Testis (tissue), 3 donors: ENCODE results near the gene HACD1. TPM values are rescaled to one million over a fixed set of nuclear protein-coding genes. Genes with fewer than 3 reads are reported as not detected.

ENCODE experiments used
- DNase-seq: peaks from one replicate; pipeline ENCODE4 v3.0.0-alpha.2; 2019
- H3K27ac ChIP-seq, 2 donors: fragments of 200-600 bp; sonication (generic); one replicate each; pipeline ENCODE4 v1.5.1; 2019
- H3K27me3 ChIP-seq: fragments of 200-600 bp; sonication (generic); one replicate; pipeline ENCODE4 v1.5.1; 2019
- H3K36me3 ChIP-seq: fragments of 200-600 bp; sonication (generic); one replicate; pipeline ENCODE4 v1.5.1; 2017; ENCODE audit warnings: low read depth; ENCODE audit errors: missing control alignments
- H3K4me1 ChIP-seq: fragments of 200-600 bp; sonication (generic); one replicate; pipeline ENCODE4 v1.5.1; 2019
- H3K4me3 ChIP-seq, 2 donors: fragments of 200-600 bp; sonication (generic); one replicate each; pipeline ENCODE4 v1.5.1; 2017 to 2019
- H3K9me3 ChIP-seq: fragments of 200-600 bp; sonication (generic); one replicate; pipeline ENCODE4 v1.5.1; 2017
- POLR2A ChIP-seq: fragments of 450-650 bp; IDR thresholded peaks from one replicate; pipeline ENCODE4 v1.6.1; 2017; ENCODE audit warnings: antibody characterized with exemption, mild to moderate bottlenecking, moderate library complexity
- WGBS, 2 donors: methylation state at CpG; one replicate each; pipeline ENCODE4 v1.1.5; 2018; 5-methylcytosine and 5-hydroxymethylcytosine counted together
- intact Hi-C: fragments of 100-400 bp; cut with DNase I; formaldehyde crosslinking; loops from one replicate; pipeline ENCODE4 v1.15.1; 2023; ENCODE audit warnings: low total_unique reads
- polyA plus RNA-seq: library from polyadenylated mRNA; stranded (reverse); fragments of 350-450 nt; fragmentation: Illumina TruSeq; extraction: RNeasy Lipid Tissue Mini Kit (QIAGEN cat#74804); gene quantifications from one replicate; pipeline ENCODE4 v1.2.3, GENCODE V29; 2014; ENCODE audit warnings: low read depth, low replicate concordance; ENCODE audit not compliant: insufficient read depth
- total RNA-seq, 2 donors: library from RNA; depleted of rRNA; stranded (reverse); fragments of >200 nt; gene quantifications; one replicate each; pipeline ENCODE4 v1.2.3, GENCODE V29; 2016
- TF ChIP-seq, protein P1 (sequence below), 3 experiments: fragments of 450-650 bp in 2 of 3; fragments of 200-600 bp in 1 of 3; sonication (generic) in 1 of 3; IDR thresholded peaks; one replicate each; pipeline ENCODE4 v1.5.1; 2016 to 2019; ENCODE audit warnings: antibody characterized with exemption in 3 of 3, mild to moderate bottlenecking in 2 of 3, moderate library complexity in 1 of 3

HACD1 gene
- total and polyA plus RNA-seq, 3 donors from 2014 or later = 14.0 to 28.5 (median 16.2) TPM

DNA sequence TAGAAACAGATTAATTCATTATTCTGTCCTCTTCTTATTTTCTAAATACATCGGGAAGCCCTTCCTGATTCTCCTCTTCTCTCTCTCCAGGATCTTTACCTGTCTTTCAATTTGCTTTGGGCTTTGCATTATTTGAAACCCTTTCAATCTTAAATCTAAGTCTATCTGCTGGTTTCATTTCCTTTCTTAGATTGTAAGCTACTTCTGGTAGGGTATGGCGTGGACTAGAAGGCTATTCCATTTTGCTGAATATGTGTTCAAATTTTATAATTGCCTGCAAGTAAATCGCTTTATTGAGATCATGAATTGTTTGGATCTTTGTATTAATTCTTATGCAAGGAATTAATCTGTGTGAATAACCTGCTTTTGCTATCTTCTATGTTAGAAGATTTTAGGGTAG is 37.8 kb upstream of the HACD1 start:
- DNase-seq = no peak
- H3K27ac ChIP-seq = no peak overlapping the region
- no peaks in the 10 kb centered on the region for H3K36me3 ChIP-seq
- H3K27me3 ChIP-seq = no peaks in the 10 kb centered on the region
- intact Hi-C loops = no loop called here
- H3K4me3 ChIP-seq = no peak overlapping the region
- TF ChIP-seq, protein P1, sequence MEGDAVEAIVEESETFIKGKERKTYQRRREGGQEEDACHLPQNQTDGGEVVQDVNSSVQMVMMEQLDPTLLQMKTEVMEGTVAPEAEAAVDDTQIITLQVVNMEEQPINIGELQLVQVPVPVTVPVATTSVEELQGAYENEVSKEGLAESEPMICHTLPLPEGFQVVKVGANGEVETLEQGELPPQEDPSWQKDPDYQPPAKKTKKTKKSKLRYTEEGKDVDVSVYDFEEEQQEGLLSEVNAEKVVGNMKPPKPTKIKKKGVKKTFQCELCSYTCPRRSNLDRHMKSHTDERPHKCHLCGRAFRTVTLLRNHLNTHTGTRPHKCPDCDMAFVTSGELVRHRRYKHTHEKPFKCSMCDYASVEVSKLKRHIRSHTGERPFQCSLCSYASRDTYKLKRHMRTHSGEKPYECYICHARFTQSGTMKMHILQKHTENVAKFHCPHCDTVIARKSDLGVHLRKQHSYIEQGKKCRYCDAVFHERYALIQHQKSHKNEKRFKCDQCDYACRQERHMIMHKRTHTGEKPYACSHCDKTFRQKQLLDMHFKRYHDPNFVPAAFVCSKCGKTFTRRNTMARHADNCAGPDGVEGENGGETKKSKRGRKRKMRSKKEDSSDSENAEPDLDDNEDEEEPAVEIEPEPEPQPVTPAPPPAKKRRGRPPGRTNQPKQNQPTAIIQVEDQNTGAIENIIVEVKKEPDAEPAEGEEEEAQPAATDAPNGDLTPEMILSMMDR (IDR thresholded peaks at IDR 0.05) = no peak
- no peak for TF ChIP-seq POLR2A
- H3K4me1 ChIP-seq = no peaks in the 10 kb centered on the region
- no peaks in the 10 kb centered on the region for H3K9me3 ChIP-seq
- WGBS, 2 donors = 92 to 96% methylated on average over 3 of the region's 3 CpGs

DNA sequence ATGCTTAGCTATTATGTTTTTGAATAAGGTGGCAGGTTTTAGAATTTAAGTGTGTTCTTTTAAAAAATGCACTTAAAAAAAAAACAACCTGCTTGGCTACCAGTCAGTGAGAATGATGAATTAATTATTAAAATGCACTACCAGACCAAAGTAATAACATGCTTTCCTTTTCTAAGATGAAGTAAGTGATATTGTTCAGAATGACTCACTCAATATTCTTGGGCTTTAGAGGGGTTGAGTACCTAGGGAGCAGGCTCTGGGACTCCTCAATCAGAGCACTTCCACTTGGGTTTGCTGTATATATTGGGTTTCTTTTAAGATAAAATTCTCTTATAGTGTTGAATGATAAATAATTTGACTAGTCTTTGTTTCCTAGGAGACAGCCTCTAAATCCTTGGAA is 35.4 kb upstream of the HACD1 start:
- no peak for DNase-seq
- TF ChIP-seq POLR2A = no peak
- TF ChIP-seq, protein P1 (IDR thresholded peaks at IDR 0.05) = no peak
- Histone ChIP-seq H3K4me1 (no peaks in the 10 kb centered on the region), H3K27ac (no peak overlapping the region), H3K4me3 (no peak overlapping the region), H3K9me3 (no peaks in the 10 kb centered on the region), H3K27me3 (no peaks in the 10 kb centered on the region), H3K36me3 (no peaks in the 10 kb centered on the region)
- intact Hi-C loops = no loop called here

DNA sequence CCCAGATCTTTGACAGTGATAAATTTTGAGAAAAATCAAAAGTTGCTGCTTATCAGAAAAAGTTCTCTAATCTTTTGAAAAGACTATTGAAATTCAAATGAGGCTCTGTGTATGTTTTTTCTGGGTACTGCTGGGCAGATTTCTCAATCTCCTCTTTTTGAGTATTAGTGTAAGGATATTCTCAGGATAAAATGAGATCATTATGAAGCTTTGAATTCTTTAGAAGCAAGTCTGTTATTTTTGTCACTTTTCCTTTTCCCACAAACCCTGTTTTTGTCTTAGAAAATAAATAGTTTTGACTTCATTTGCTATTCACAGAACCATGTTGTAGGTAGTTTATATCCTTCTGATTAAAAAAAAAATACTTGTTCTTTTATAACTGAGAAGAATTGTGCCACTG is 34.7 kb upstream of the HACD1 start:
- no peaks in the 10 kb centered on the region for H3K36me3 ChIP-seq
- H3K27me3 ChIP-seq = no peaks in the 10 kb centered on the region
- H3K4me3 ChIP-seq = no peak overlapping the region
- no peaks in the 10 kb centered on the region for H3K9me3 ChIP-seq
- no peaks in the 10 kb centered on the region for H3K4me1 ChIP-seq
- DNase-seq = no peak
- H3K27ac ChIP-seq = no peak overlapping the region
- intact Hi-C loops = no loop called here
- no peak for TF ChIP-seq POLR2A
- TF ChIP-seq, protein P1 (IDR thresholded peaks at IDR 0.05) = no peak

GRCh38 chr10:17650416-17650815 is 33.2 kb upstream of the HACD1 start:
- no peak for DNase-seq

DNA sequence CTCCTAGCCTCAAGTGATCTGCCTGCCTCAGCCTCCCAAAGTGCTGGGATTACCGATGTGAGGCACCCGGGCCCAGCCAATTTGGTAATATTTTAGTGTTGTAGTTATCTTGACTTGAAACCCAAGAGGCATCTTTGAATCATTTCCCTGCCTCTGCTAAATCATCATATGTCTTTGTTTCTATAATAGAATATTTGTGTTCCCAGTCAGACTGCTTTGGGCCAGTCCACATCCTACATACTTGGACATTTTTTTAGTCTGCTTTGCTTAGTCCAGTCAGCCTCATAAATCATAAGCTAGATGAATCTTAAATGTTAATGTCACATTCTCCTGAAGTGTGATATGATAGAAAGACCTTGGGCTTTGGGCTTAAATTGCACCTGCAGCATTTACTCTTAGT is 32.7 kb upstream of the HACD1 start:
- no peaks in the 10 kb centered on the region for H3K27me3 ChIP-seq
- no peak for TF ChIP-seq POLR2A
- TF ChIP-seq, protein P1 (IDR thresholded peaks at IDR 0.05) = no peak
- intact Hi-C loops = no loop called here
- no peaks in the 10 kb centered on the region for H3K36me3 ChIP-seq
- 80 to 81% methylated on average over 2 of the region's 2 CpGs for WGBS, 2 donors
- no peak for DNase-seq
- H3K4me3 ChIP-seq = no peak overlapping the region
- H3K4me1 ChIP-seq = peaks cover 16% of the 10 kb centered on the region
- H3K27ac ChIP-seq = no peak overlapping the region
- H3K9me3 ChIP-seq = no peaks in the 10 kb centered on the region

More at GRCh38 chr10:17650416-17650815, 33.2 kb upstream of the HACD1 start:
- Histone ChIP-seq H3K27me3 (no peaks in the 10 kb centered on the region), H3K4me3 (no peak overlapping the region), H3K4me1 (peaks cover 11% of the 10 kb centered on the region), H3K27ac (no peak overlapping the region), H3K9me3 (no peaks in the 10 kb centered on the region), H3K36me3 (no peaks in the 10 kb centered on the region)
- 83 to 84% methylated on average over 8 of the region's 8 CpGs for WGBS, 2 donors
- no peak for TF ChIP-seq POLR2A
- TF ChIP-seq, protein P1 (IDR thresholded peaks at IDR 0.05) = no peak
- intact Hi-C loops = no loop called here
